ENCODE measurements around the gene MAT1A.

- no peak for TF ChIP-seq CTCF (conservative IDR thresholded peaks at IDR 0.05; ENCODE audit: low read depth in 2 of 2)
- no peak for TF ChIP-seq EZH2 (IDR thresholded peaks at IDR 0.05; ENCODE audit: low read depth, unreplicated experiment)
- TF ChIP-seq POLR2AphosphoS5 (IDR thresholded peaks at IDR 0.05; ENCODE audit: low read depth): no peak
- TF ChIP-seq REST (IDR thresholded peaks at IDR 0.05; ENCODE audit: unreplicated experiment): no peak
- no peak for TF ChIP-seq STAT1 (IDR thresholded peaks at IDR 0.05; ENCODE audit: unreplicated experiment)
Observed at GRCh38 chr10:80278480-80278879, 11.0 kb downstream of the MAT1A start.
